Astrocyte (in vitro differentiated cells and primary cell): ENCODE measurements around the gene RGSL1.

Experiments
- CTCF ChIP-seq: IDR thresholded peaks from 2 replicates; pipeline ENCODE4 v1.5.1; 2011; ENCODE audit warnings: low read depth, mild to moderate bottlenecking, inconsistent platforms, low read length, moderate library complexity; ENCODE audit not compliant: insufficient read depth
- EZH2 ChIP-seq: IDR thresholded peaks from 2 replicates; pipeline ENCODE4 v1.6.1; 2012; ENCODE audit warnings: mild to moderate bottlenecking, low read length, inconsistent platforms; ENCODE audit not compliant: insufficient read depth

- TF ChIP-seq CTCF, result no peak
- TF ChIP-seq EZH2, result no peak
Observed at GRCh38 chr1:182473556-182473955, 23.6 kb downstream of the RGSL1 start.
